Measurements from ENCODE around the gene TMEM52.

- no peak for TF ChIP-seq RARB (CRISPR knock-in tag; IDR thresholded peaks at IDR 0.05)
- TF ChIP-seq PATZ1 (CRISPR knock-in tag; IDR thresholded peaks at IDR 0.05; ENCODE audit: borderline replicate concordance) = no peak
- no peak for TF ChIP-seq ZC3H10 (CRISPR knock-in tag; IDR thresholded peaks at IDR 0.05)
- TF ChIP-seq TOX (CRISPR knock-in tag; IDR thresholded peaks at IDR 0.05; ENCODE audit: borderline replicate concordance) = no peak
- TF ChIP-seq ZNF565 (CRISPR knock-in tag; conservative IDR thresholded peaks at IDR 0.05; ENCODE audit: low read depth) = no peak
- TF ChIP-seq ZNF70 (CRISPR knock-in tag; IDR thresholded peaks at IDR 0.05) = no peak
- TF ChIP-seq GLIS3 (CRISPR knock-in tag; IDR thresholded peaks at IDR 0.05) = no peak
- TF ChIP-seq ZNF8 (CRISPR knock-in tag; IDR thresholded peaks at IDR 0.05) = no peak
- TF ChIP-seq ARNTL (CRISPR knock-in tag; IDR thresholded peaks at IDR 0.05; ENCODE audit: borderline replicate concordance, low read depth) = no peak
- TF ChIP-seq POU6F1 (CRISPR knock-in tag; IDR thresholded peaks at IDR 0.05; ENCODE audit: borderline replicate concordance, low read depth) = no peak
- no peak for TF ChIP-seq OSR1 (CRISPR knock-in tag; IDR thresholded peaks at IDR 0.05)
- TF ChIP-seq ZFP30 (CRISPR knock-in tag; IDR thresholded peaks at IDR 0.05) = no peak
- TF ChIP-seq ISL1 (CRISPR knock-in tag; IDR thresholded peaks at IDR 0.05) = no peak
- no peak for TF ChIP-seq CSRNP3 (CRISPR knock-in tag; IDR thresholded peaks at IDR 0.05)
These were observed 48.1 kb upstream of the TMEM52 start for GRCh38 chr1:1967151-1967550.

Measured in SK-N-SH treated with all-trans-retinoic acid at 6 μM for 48 hours (cell line).